K562 (cell line): Measurements from ENCODE around the gene COPB2. TPM values are rescaled to one million over a fixed set of nuclear protein-coding genes. Genes with fewer than 3 reads are reported as not detected.
A peak's percentile ranks its signal among the peaks of the same experiment; 100 is the strongest.

Experiments used
- BHLHE40 ChIP-seq: IDR thresholded peaks from 2 replicates; pipeline ENCODE4 v1.6.1; 2011; ENCODE audit warnings: low read length, improper control_type of control experiment
- CCAR2 ChIP-seq: fragments of 200-400 bp; formaldehyde crosslinking; IDR thresholded peaks from 2 replicates; pipeline ENCODE4 v1.6.1; 2017; ENCODE audit warnings: mild to moderate bottlenecking, low read depth, low read length
- CREB1 ChIP-seq, 2 experiments: sonication (generic) in 1 of 2; formaldehyde crosslinking in 1 of 2; IDR thresholded peaks; 2 replicates each; pipeline versions ENCODE4 v1.6.1 to v1.8.0; 2012 to 2022; ENCODE audit warnings: inconsistent platforms in 1 of 2, mild to moderate bottlenecking in 1 of 2, missing genetic modification reagents in 1 of 2, moderate library complexity in 1 of 2
- HNRNPH1 ChIP-seq: fragments of 200-400 bp; formaldehyde crosslinking; optimal IDR thresholded peaks from 2 replicates; pipeline ENCODE3; 2017; ENCODE audit warnings: low read depth, mild to moderate bottlenecking, low read length, moderate library complexity
- KDM5B ChIP-seq: fragments of 200-600 bp; sonication (generic); IDR thresholded peaks from 2 replicates; pipeline ENCODE4 v1.6.1; 2012; ENCODE audit warnings: low read depth, mild to moderate bottlenecking, moderate library complexity, low read length, control low read depth, inconsistent platforms; ENCODE audit not compliant: insufficient replicate concordance
- KLF13 ChIP-seq: fragments of 450-650 bp; IDR thresholded peaks from 2 replicates; pipeline ENCODE4 v1.6.1; 2016; ENCODE audit warnings: missing genetic modification characterization, low read depth, mild to moderate bottlenecking, missing compliant biosample characterization, moderate library complexity, borderline replicate concordance
- MAZ ChIP-seq, 2 experiments: fragments of 450-650 bp in 1 of 2; sonication (generic) in 1 of 2; formaldehyde crosslinking; IDR thresholded peaks in 1 of 2; conservative IDR thresholded peaks in 1 of 2; 2 replicates each; pipeline versions ENCODE4 v1.4.0 to v1.5.0; 2020; ENCODE audit warnings: mild to moderate bottlenecking in 1 of 2, missing genetic modification reagents in 1 of 2
- PHB ChIP-seq: fragments of 250-450 bp; sonication (Bioruptor Pico); IDR thresholded peaks from 2 replicates; pipeline ENCODE4 v1.5.0; 2021
- POLR2AphosphoS5 ChIP-seq: IDR thresholded peaks from 2 replicates; pipeline ENCODE4 v1.6.1; 2011; ENCODE audit warnings: mild to moderate bottlenecking, low read depth, low read length, moderate library complexity; ENCODE audit not compliant: control insufficient read depth, insufficient read depth
- STAT5A ChIP-seq: IDR thresholded peaks from 2 replicates; pipeline ENCODE4 v1.6.1; 2012; ENCODE audit warnings: low read length, inconsistent platforms, borderline replicate concordance
- polyA plus RNA-seq, 8 experiments: library from polyadenylated mRNA; depleted of rRNA in 4 of 8; stranded (reverse) in 5 of 8; unstranded in 3 of 8; fragments of >200 nt; fragmentation: Nextera tagmentation in 2 of 8; fragmentation: Illumina TruSeq in 1 of 8; extraction: Ambion mirVana in 2 of 8; extraction: Trizol in 1 of 8; gene quantifications; 2 replicates each; pipeline versions ENCODE4 v1.2.1 to v1.2.3, GENCODE V29; 2011 to 2014; ENCODE audit warnings: inconsistent platforms in 1 of 8, missing spikeins in 1 of 8
- total RNA-seq, 7 experiments: library from RNA; depleted of rRNA in 6 of 7; stranded (reverse); fragments of >200 nt in 6 of 7; fragmentation: Illumina TruSeq in 2 of 7; extraction: Trizol in 2 of 7; gene quantifications; 2 replicates each; pipeline versions ENCODE4 v1.2.1 to v1.2.3, GENCODE V29; 2011 to 2021; ENCODE audit warnings: low replicate concordance in 1 of 7
- TF ChIP-seq, protein P1 (sequence below), 2 experiments: fragments of 450-650 bp in 1 of 2; sonication (generic) in 1 of 2; formaldehyde crosslinking in 1 of 2; IDR thresholded peaks; 2 replicates each; pipeline versions ENCODE4 v1.7.1 to v1.9.0; 2016 to 2022; ENCODE audit warnings: inconsistent platforms in 1 of 2, mild to moderate bottlenecking in 1 of 2, missing genetic modification reagents in 1 of 2
- TF ChIP-seq, protein P2 (sequence below), 2 experiments: fragments of 250-450 bp in 1 of 2; fragments of 450-650 bp in 1 of 2; sonication (Bioruptor Pico) in 1 of 2; IDR thresholded peaks; 2 replicates each; pipeline versions ENCODE4 v1.6.1 to v1.8.0; 2016 to 2021; ENCODE audit warnings: mild to moderate bottlenecking in 2 of 2, moderate library complexity in 2 of 2, missing compliant biosample characterization in 1 of 2, missing genetic modification characterization in 1 of 2
- TF ChIP-seq, protein P3 (sequence below), 2 experiments: fragments of 200-800 bp in 1 of 2; sonication (Bioruptor generic) in 1 of 2; sonication (generic) in 1 of 2; formaldehyde crosslinking in 1 of 2; IDR thresholded peaks in 1 of 2; conservative IDR thresholded peaks in 1 of 2; 2 replicates each; pipeline versions ENCODE4 v1.5.0 to v1.6.1; 2016 to 2020; ENCODE audit warnings: missing compliant biosample characterization in 1 of 2, missing genetic modification characterization in 1 of 2, missing genetic modification reagents in 1 of 2

The COPB2 gene
- total and polyA plus RNA-seq, 9 of the 15 experiments (the other 6 are each of a cell fraction or from before 2014, with no cell fraction given) = 64.3 to 189 (median 130) TPM

DNA sequence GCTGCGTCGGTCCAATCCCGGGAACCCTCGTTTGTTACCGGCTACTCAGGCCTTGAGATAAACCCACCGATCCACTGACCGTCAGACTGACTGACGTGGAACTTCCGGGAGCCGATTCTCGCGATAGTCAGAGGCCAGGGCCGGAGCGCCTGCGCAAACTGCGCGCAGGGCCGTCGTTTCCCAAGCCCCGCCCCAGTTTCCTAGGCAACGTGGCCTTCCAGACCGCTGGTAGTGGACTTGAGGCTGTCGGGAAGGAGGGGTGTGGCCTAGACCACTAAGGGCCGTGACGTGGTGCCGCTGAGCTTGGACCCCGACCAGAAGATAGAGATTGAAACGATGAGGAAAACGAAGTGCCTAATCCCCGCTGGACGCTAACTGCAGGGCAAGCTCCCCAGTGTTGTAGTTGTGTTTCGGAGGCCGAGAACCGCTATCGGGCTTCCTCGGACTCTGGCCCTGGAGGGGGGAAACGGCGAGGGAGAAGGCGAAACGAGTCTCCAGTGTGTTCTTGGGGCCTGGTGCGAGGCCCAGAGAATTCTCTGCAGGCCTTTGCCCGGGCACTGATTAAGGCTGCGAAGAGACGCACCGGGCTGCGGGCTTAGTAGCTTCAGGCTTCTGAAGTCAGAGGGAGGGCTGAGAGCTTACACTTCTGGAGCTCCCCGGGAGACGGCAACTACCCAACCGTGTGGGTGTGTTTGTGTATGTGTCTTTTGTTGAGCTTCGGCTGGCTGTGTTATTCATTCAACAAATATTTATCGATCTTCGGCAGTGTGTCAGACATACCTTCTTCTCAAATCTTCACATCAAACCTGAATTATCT is at the start of gene COPB2 (continued):
- TF ChIP-seq, protein P1, sequence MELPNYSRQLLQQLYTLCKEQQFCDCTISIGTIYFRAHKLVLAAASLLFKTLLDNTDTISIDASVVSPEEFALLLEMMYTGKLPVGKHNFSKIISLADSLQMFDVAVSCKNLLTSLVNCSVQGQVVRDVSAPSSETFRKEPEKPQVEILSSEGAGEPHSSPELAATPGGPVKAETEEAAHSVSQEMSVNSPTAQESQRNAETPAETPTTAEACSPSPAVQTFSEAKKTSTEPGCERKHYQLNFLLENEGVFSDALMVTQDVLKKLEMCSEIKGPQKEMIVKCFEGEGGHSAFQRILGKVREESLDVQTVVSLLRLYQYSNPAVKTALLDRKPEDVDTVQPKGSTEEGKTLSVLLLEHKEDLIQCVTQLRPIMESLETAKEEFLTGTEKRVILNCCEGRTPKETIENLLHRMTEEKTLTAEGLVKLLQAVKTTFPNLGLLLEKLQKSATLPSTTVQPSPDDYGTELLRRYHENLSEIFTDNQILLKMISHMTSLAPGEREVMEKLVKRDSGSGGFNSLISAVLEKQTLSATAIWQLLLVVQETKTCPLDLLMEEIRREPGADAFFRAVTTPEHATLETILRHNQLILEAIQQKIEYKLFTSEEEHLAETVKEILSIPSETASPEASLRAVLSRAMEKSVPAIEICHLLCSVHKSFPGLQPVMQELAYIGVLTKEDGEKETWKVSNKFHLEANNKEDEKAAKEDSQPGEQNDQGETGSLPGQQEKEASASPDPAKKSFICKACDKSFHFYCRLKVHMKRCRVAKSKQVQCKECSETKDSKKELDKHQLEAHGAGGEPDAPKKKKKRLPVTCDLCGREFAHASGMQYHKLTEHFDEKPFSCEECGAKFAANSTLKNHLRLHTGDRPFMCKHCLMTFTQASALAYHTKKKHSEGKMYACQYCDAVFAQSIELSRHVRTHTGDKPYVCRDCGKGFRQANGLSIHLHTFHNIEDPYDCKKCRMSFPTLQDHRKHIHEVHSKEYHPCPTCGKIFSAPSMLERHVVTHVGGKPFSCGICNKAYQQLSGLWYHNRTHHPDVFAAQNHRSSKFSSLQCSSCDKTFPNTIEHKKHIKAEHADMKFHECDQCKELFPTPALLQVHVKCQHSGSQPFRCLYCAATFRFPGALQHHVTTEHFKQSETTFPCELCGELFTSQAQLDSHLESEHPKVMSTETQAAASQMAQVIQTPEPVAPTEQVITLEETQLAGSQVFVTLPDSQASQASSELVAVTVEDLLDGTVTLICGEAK (IDR thresholded peaks at IDR 0.05) = peak; percentile 68
- TF ChIP-seq, protein P1 (CRISPR knock-in tag; IDR thresholded peaks at IDR 0.05) = no peak
- TF ChIP-seq CCAR2 = no peak
- no peak for TF ChIP-seq KLF13 (tag)
- TF ChIP-seq PHB (CRISPR knock-in tag) = no peak
- TF ChIP-seq MAZ (CRISPR knock-in tag; conservative IDR thresholded peaks at IDR 0.05 in 1 of 2, IDR thresholded peaks at IDR 0.05 in 1 of 2) = peak; percentile 17 to 29; a peak in 2 of 4 replicates
- TF ChIP-seq, protein P2, sequence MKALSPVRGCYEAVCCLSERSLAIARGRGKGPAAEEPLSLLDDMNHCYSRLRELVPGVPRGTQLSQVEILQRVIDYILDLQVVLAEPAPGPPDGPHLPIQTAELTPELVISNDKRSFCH (CRISPR knock-in tag; IDR thresholded peaks at IDR 0.05) = no peak
- TF ChIP-seq, protein P2 (tag; IDR thresholded peaks at IDR 0.05) = no peak
- no peak for TF ChIP-seq BHLHE40
- no peak for TF ChIP-seq STAT5A
- TF ChIP-seq HNRNPH1 = no peak
- TF ChIP-seq POLR2AphosphoS5 = peak; percentile 83
- TF ChIP-seq, protein P3, sequence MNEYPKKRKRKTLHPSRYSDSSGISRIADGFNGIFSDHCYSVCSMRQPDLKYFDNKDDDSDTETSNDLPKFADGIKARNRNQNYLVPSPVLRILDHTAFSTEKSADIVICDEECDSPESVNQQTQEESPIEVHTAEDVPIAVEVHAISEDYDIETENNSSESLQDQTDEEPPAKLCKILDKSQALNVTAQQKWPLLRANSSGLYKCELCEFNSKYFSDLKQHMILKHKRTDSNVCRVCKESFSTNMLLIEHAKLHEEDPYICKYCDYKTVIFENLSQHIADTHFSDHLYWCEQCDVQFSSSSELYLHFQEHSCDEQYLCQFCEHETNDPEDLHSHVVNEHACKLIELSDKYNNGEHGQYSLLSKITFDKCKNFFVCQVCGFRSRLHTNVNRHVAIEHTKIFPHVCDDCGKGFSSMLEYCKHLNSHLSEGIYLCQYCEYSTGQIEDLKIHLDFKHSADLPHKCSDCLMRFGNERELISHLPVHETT (CRISPR knock-in tag; conservative IDR thresholded peaks at IDR 0.05 in 1 of 2, IDR thresholded peaks at IDR 0.05 in 1 of 2) = peak in 1 of 2 experiments; percentile 84; a peak in 2 of 4 replicates
- TF ChIP-seq CREB1 (IDR thresholded peaks at IDR 0.05) = peak; percentile 69
- TF ChIP-seq CREB1 (CRISPR knock-in tag; IDR thresholded peaks at IDR 0.05) = peak; percentile 89
- TF ChIP-seq KDM5B = peak; percentile 75
